Prostate gland (tissue), 2 donors: ENCODE data around the gene RAD21L1. TPM values are rescaled to one million over a fixed set of nuclear protein-coding genes. Genes with fewer than 3 reads are reported as not detected.

Source experiments
- DNase-seq: peaks from one replicate; pipeline ENCODE4 v3.0.0-alpha.2; 2019; ENCODE audit warnings: low spot score
- H3K27ac ChIP-seq, 2 donors: fragments of 200-600 bp; sonication (generic); 2 replicates each; pipeline ENCODE4 v1.5.1; 2017 to 2019
- H3K27me3 ChIP-seq: fragments of 200-600 bp; sonication (generic); replicated peaks from 2 replicates; pipeline ENCODE4 v1.5.1; 2019; ENCODE audit not compliant: insufficient read depth
- H3K36me3 ChIP-seq, 2 donors: fragments of 200-600 bp; sonication (generic); 1 replicate in 1 of 2; 2 replicates in 1 of 2; pipeline versions ENCODE4 v1.5.1 to v1.8.1; 2017 to 2019
- H3K4me1 ChIP-seq: fragments of 200-600 bp; sonication (generic); replicated peaks from 2 replicates; pipeline ENCODE4 v1.5.1; 2019
- H3K4me3 ChIP-seq, 2 donors: fragments of 200-600 bp; sonication (generic); 2 replicates each; pipeline ENCODE4 v1.5.1; 2017 to 2019
- H3K9me3 ChIP-seq: fragments of 200-600 bp; sonication (generic); 2 replicates; pipeline ENCODE4 v1.5.1; 2017
- POLR2A ChIP-seq: fragments of 450-650 bp; IDR thresholded peaks from one replicate; pipeline ENCODE4 v1.6.1; 2016; ENCODE audit warnings: antibody characterized with exemption, mild to moderate bottlenecking
- POLR2AphosphoS5 ChIP-seq: sonication (generic); formaldehyde crosslinking; IDR thresholded peaks from one replicate; pipeline ENCODE4 v1.6.1; 2017; ENCODE audit warnings: antibody characterized with exemption
- WGBS: methylation state at CpG from one replicate; pipeline ENCODE4 v1.1.5; 2018; 5-methylcytosine and 5-hydroxymethylcytosine counted together
- intact Hi-C: fragments of 100-400 bp; cut with DNase I; formaldehyde crosslinking; loops from one replicate; pipeline ENCODE4 v1.14.2; 2022
- total RNA-seq, 2 donors: library from RNA; depleted of rRNA; stranded (reverse); fragments of >200 nt; gene quantifications; one replicate each; pipeline ENCODE4 v1.1.0, GENCODE V29; 2016
- TF ChIP-seq, protein P1 (sequence below), 4 experiments: fragments of 200-600 bp in 2 of 4; fragments of 450-650 bp in 2 of 4; sonication (generic) in 2 of 4; IDR thresholded peaks; 1 replicate in 3 of 4; 2 replicates in 1 of 4; pipeline ENCODE4 v1.5.1; 2016 to 2019; ENCODE audit warnings: antibody characterized with exemption in 4 of 4, mild to moderate bottlenecking in 2 of 4, moderate library complexity in 2 of 4

Gene RAD21L1
- total RNA-seq, 2 donors from 2014 or later = 3.0 TPM; not detected in 1

DNA sequence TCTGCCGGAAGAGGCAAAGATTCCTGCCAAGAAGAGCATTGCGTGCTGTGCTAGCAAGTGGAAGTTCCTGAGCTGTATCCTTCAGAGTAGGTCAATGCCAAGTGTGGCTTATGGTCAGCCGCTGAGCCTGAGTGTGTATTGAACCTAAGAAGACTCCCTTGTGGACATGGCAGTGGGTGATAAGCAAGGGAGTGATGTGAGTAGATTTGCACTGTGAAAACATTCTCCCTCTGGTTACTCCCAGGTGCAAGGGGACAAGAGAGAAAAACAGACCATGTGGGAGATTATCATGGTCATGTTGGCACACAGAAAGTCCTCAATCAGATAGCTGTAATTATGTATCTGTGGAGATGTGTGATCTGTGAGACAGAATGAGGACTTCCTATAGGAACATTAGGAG is 35.0 kb upstream of the RAD21L1 start:
- no peak for DNase-seq
- Histone ChIP-seq H3K27ac (no peak overlapping the region), H3K4me1 (no peaks in the 10 kb centered on the region), H3K27me3 (no peaks in the 10 kb centered on the region), H3K36me3 (no peaks in the 10 kb centered on the region), H3K9me3 (no peaks in the 10 kb centered on the region), H3K4me3 (no peak overlapping the region)
- intact Hi-C loops = no loop called here
- WGBS = 97% methylated on average over 3 of the region's 3 CpGs
- no peak for TF ChIP-seq POLR2A
- TF ChIP-seq, protein P1, sequence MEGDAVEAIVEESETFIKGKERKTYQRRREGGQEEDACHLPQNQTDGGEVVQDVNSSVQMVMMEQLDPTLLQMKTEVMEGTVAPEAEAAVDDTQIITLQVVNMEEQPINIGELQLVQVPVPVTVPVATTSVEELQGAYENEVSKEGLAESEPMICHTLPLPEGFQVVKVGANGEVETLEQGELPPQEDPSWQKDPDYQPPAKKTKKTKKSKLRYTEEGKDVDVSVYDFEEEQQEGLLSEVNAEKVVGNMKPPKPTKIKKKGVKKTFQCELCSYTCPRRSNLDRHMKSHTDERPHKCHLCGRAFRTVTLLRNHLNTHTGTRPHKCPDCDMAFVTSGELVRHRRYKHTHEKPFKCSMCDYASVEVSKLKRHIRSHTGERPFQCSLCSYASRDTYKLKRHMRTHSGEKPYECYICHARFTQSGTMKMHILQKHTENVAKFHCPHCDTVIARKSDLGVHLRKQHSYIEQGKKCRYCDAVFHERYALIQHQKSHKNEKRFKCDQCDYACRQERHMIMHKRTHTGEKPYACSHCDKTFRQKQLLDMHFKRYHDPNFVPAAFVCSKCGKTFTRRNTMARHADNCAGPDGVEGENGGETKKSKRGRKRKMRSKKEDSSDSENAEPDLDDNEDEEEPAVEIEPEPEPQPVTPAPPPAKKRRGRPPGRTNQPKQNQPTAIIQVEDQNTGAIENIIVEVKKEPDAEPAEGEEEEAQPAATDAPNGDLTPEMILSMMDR (IDR thresholded peaks at IDR 0.05) = no peak
- no peak for TF ChIP-seq POLR2AphosphoS5

DNA sequence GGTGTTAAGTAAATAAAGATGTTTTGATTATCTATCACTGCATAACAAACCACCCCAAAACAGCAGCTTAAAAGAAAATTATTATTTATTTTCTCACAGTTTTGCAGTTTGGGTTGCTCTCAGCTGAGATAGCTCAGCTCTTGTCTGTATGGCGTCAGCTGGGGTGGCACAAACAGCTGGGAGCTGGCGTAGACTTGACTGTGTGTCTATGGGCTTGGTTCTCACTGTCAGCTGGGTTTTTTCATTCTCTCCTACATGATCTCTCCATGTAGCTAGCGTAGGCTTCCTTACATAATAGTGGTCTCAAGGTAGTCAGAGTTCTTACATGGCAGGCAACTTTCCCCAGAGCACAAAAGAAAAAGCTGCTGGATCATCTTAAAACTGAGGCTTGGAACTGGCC is 34.5 kb upstream of the RAD21L1 start:
- DNase-seq = no peak
- intact Hi-C loops = no loop called here
- H3K27ac ChIP-seq = no peak overlapping the region
- H3K4me3 ChIP-seq = no peak overlapping the region
- H3K4me1 ChIP-seq = no peaks in the 10 kb centered on the region
- TF ChIP-seq POLR2A = no peak
- TF ChIP-seq, protein P1 (IDR thresholded peaks at IDR 0.05) = no peak
- TF ChIP-seq POLR2AphosphoS5 = no peak
- no peaks in the 10 kb centered on the region for H3K36me3 ChIP-seq
- no peaks in the 10 kb centered on the region for H3K9me3 ChIP-seq
- 73% methylated on average over 3 of the region's 3 CpGs for WGBS
- no peaks in the 10 kb centered on the region for H3K27me3 ChIP-seq

- intact Hi-C loops = no loop called here
- no peak overlapping the region for H3K4me3 ChIP-seq
- H3K4me1 ChIP-seq = no peaks in the 10 kb centered on the region
- H3K9me3 ChIP-seq = no peaks in the 10 kb centered on the region
- TF ChIP-seq, protein P1 (IDR thresholded peaks at IDR 0.05) = no peak
- TF ChIP-seq POLR2A = no peak
- no peak for TF ChIP-seq POLR2AphosphoS5
- no peaks in the 10 kb centered on the region for H3K27me3 ChIP-seq
- 65% methylated on average over 1 of the region's 1 CpG for WGBS
- no peak for DNase-seq
- no peaks in the 10 kb centered on the region for H3K36me3 ChIP-seq
- no peak overlapping the region for H3K27ac ChIP-seq
These were observed 30.6 kb upstream of the RAD21L1 start for GRCh38 chr20:1195226-1195625.

DNA sequence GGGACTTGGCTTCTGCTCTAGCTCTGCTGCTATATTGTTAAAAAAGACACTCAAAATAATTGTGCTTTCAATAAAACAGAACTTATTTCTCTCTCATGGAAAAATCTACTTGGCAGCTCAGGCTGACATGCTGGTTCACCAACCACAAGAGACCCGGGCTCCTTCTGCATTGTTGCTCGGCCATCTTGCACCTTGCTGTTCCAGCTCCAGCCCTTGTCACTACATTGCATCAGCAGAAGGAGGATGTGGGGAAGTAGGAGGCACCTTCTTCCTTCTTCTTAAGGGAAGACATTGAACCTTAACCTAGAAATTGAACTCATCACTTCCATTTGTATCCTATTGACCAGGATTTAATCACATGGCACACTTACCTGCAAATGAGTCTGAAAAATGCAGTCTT is 29.2 kb upstream of the RAD21L1 start:
- Histone ChIP-seq H3K9me3 (no peaks in the 10 kb centered on the region), H3K27ac (no peak overlapping the region), H3K4me1 (no peaks in the 10 kb centered on the region), H3K4me3 (no peak overlapping the region), H3K27me3 (no peaks in the 10 kb centered on the region), H3K36me3 (no peaks in the 10 kb centered on the region)
- intact Hi-C loops = no loop called here
- TF ChIP-seq POLR2A (no peak), POLR2AphosphoS5 (no peak)
- TF ChIP-seq, protein P1 (IDR thresholded peaks at IDR 0.05) = no peak
- DNase-seq = no peak
- 85% methylated on average over 2 of the region's 2 CpGs for WGBS

- H3K4me3 ChIP-seq = no peak overlapping the region
- 79% methylated on average over 7 of the region's 7 CpGs for WGBS
- no peak overlapping the region for H3K27ac ChIP-seq
- no peaks in the 10 kb centered on the region for H3K4me1 ChIP-seq
- intact Hi-C loops = no loop called here
- H3K27me3 ChIP-seq = no peaks in the 10 kb centered on the region
- TF ChIP-seq, protein P1 (IDR thresholded peaks at IDR 0.05) = no peak
- TF ChIP-seq POLR2A (no peak), POLR2AphosphoS5 (no peak)
- no peaks in the 10 kb centered on the region for H3K9me3 ChIP-seq
- no peak for DNase-seq
- H3K36me3 ChIP-seq = no peaks in the 10 kb centered on the region
These were observed 28.0 kb upstream of the RAD21L1 start for GRCh38 chr20:1197801-1198200.
